Neural progenitor cell (in vitro differentiated cells): ENCODE results near the gene UXT.

Experiments
- CTCF ChIP-seq: fragments of 200-600 bp; sonication (generic); IDR thresholded peaks from 2 replicates; pipeline ENCODE4 v1.5.1; 2017; ENCODE audit warnings: antibody characterized with exemption, mild to moderate bottlenecking
- EZH2phosphoT487 ChIP-seq: fragments of 200-600 bp; sonication (generic); IDR thresholded peaks from 2 replicates; pipeline ENCODE4 v1.6.1; 2017; ENCODE audit warnings: antibody characterized with exemption

DNA sequence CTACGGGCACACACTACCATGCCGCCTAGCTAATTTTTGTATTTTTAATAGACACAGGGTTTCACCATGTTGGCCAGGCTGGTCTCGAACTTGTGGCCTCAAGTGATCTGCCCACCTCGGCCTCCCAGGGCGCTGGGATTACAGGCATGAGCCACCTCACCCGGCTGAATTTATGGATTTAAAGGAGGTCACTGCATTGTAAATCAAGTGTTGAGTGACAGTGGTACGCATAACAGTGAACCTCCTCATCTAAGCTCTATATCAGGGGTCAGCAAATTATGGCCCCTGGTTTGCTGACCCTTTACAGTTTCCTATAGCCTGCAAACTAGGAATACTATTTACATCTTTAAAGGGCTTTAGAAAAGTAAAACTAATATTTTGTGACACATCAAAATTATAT is 2.6 kb upstream of the UXT start:
- TF ChIP-seq CTCF (no peak), EZH2phosphoT487 (no peak)
